ENCODE results near the gene GRAP2.

GRAP2 gene

GRCh38 chr22:39965748-39966147 lies 64.9 kb downstream of the GRAP2 start:
- DNase-seq (ENCODE audit: low read depth in 3 of 3), result no peak

GRCh38 chr22:39966470-39966869 lies 65.6 kb downstream of the GRAP2 start:
- DNase-seq (ENCODE audit: low read depth in 3 of 3), result no peak

- no peak for DNase-seq (ENCODE audit: low read depth in 3 of 3)
Observed at GRCh38 chr22:39967103-39967829, 66.4 kb downstream of the GRAP2 start.

- no peak for DNase-seq (ENCODE audit: low read depth in 3 of 3)
Observed at GRCh38 chr22:39967996-39968972, 67.4 kb downstream of the GRAP2 start.

- DNase-seq (ENCODE audit: low read depth in 3 of 3), result no peak
Observed at GRCh38 chr22:39970742-39971141, 69.9 kb downstream of the GRAP2 start.

GRCh38 chr22:39972641-39973040 lies 71.8 kb downstream of the GRAP2 start:
- no peak for DNase-seq (ENCODE audit: low read depth in 3 of 3)

- no peak for DNase-seq (ENCODE audit: low read depth in 3 of 3)
Observed at GRCh38 chr22:39973656-39974055, 72.8 kb downstream of the GRAP2 start.

- DNase-seq (ENCODE audit: low read depth in 3 of 3), result no peak
Observed at GRCh38 chr22:39974065-39974464, 73.2 kb downstream of the GRAP2 start.

GRCh38 chr22:39979048-39979447 lies 78.2 kb downstream of the GRAP2 start:
- no peak for DNase-seq (ENCODE audit: low read depth in 3 of 3)

- DNase-seq (ENCODE audit: low read depth in 3 of 3), result no peak
Observed at GRCh38 chr22:39979458-39979857, 78.6 kb downstream of the GRAP2 start.

- DNase-seq (ENCODE audit: low read depth in 3 of 3), result no peak
Observed at GRCh38 chr22:39980596-39980995, 79.7 kb downstream of the GRAP2 start.

- DNase-seq (ENCODE audit: low read depth in 3 of 3), result no peak
Observed at GRCh38 chr22:39983346-39983745, 82.5 kb downstream of the GRAP2 start.

- DNase-seq (ENCODE audit: low read depth in 3 of 3), result no peak
Observed at GRCh38 chr22:39984006-39984405, 83.1 kb downstream of the GRAP2 start.

GRCh38 chr22:39984746-39985145 lies 83.9 kb downstream of the GRAP2 start:
- DNase-seq (ENCODE audit: low read depth in 3 of 3), result no peak

- DNase-seq (ENCODE audit: low read depth in 3 of 3), result no peak
Observed at GRCh38 chr22:39985383-39986035, 84.6 kb downstream of the GRAP2 start.

GRCh38 chr22:39988386-39989114 lies 87.7 kb downstream of the GRAP2 start:
- no peak for DNase-seq (ENCODE audit: low read depth in 3 of 3)

GRCh38 chr22:39989633-39990032 lies 88.7 kb downstream of the GRAP2 start:
- DNase-seq (ENCODE audit: low read depth in 3 of 3), result no peak

GRCh38 chr22:39990686-39991085 lies 89.8 kb downstream of the GRAP2 start:
- DNase-seq (ENCODE audit: low read depth in 3 of 3), result no peak

GRCh38 chr22:39991159-39991860 lies 90.4 kb downstream of the GRAP2 start:
- DNase-seq (ENCODE audit: low read depth in 3 of 3), result no peak

- DNase-seq (ENCODE audit: low read depth in 3 of 3), result no peak
Observed at GRCh38 chr22:39992088-39992826, 91.4 kb downstream of the GRAP2 start.

All from stimulated activated CD4-positive, alpha-beta T cell treated with anti-CD3 and anti-CD28 coated beads, TNF-alpha, amount 100 ng/mL, for 4 hours (primary cell).